Activated CD4-positive, alpha-beta T cell treated with anti-CD3 and anti-CD28 coated beads for 1 hour (primary cell): Measurements from ENCODE around the gene CNPPD1.

ENCODE experiments used
- DNase-seq: peaks from one replicate; pipeline ENCODE4 v3.0.0-alpha.2; 2020

CNPPD1 gene

GRCh38 chr2:219158025-219158424 is 18.7 kb downstream of the CNPPD1 start:
- no peak for DNase-seq

GRCh38 chr2:219157396-219157795 is 19.3 kb downstream of the CNPPD1 start:
- DNase-seq = no peak

- no peak for DNase-seq
These were observed 21.6 kb downstream of the CNPPD1 start for GRCh38 chr2:219155054-219155644.

- DNase-seq = no peak
These were observed 27.1 kb downstream of the CNPPD1 start for GRCh38 chr2:219149667-219150066.

- DNase-seq = no peak
These were observed 34.4 kb downstream of the CNPPD1 start for GRCh38 chr2:219142329-219142728.

- DNase-seq = no peak
These were observed 36.0 kb downstream of the CNPPD1 start for GRCh38 chr2:219140722-219141121.

- DNase-seq = no peak
These were observed 42.7 kb downstream of the CNPPD1 start for GRCh38 chr2:219133976-219134375.

- no peak for DNase-seq
These were observed 45.0 kb downstream of the CNPPD1 start for GRCh38 chr2:219131744-219132143.

- no peak for DNase-seq
These were observed 45.4 kb downstream of the CNPPD1 start for GRCh38 chr2:219131327-219131726.

- DNase-seq = no peak
These were observed 47.1 kb downstream of the CNPPD1 start for GRCh38 chr2:219129589-219129988.

GRCh38 chr2:219128396-219128795 is 48.3 kb downstream of the CNPPD1 start:
- DNase-seq = no peak

GRCh38 chr2:219127037-219127635 is 49.6 kb downstream of the CNPPD1 start:
- DNase-seq = no peak

- no peak for DNase-seq
These were observed 50.2 kb downstream of the CNPPD1 start for GRCh38 chr2:219126555-219126954.

GRCh38 chr2:219125886-219126270 is 50.8 kb downstream of the CNPPD1 start:
- no peak for DNase-seq

GRCh38 chr2:219125225-219125885 is 51.4 kb downstream of the CNPPD1 start:
- DNase-seq = no peak

GRCh38 chr2:219124381-219125110 is 52.2 kb downstream of the CNPPD1 start:
- DNase-seq = no peak

- DNase-seq = no peak
These were observed 53.2 kb downstream of the CNPPD1 start for GRCh38 chr2:219123356-219124135.

- DNase-seq = no peak
These were observed 54.3 kb downstream of the CNPPD1 start for GRCh38 chr2:219122202-219122980.
